Measurements from ENCODE around the gene ERLEC1. TPM values are rescaled to one million over a fixed set of nuclear protein-coding genes. Genes with fewer than 3 reads are reported as not detected.

Gene ERLEC1
- polyA plus RNA-seq, 2 of the 4 experiments (the other 2 are of a cell fraction), result 58.7 to 113 TPM

GRCh38 chr2:53842891-53843290, 56.0 kb downstream of the ERLEC1 start:
- DNase-seq (ENCODE audit: low read depth in 1 of 2, low spot score in 1 of 2), result no peak
- Histone ChIP-seq H3K4me2 (no peak overlapping the region), H3K4me1 (no peaks in the 10 kb centered on the region), H3K4me3 (no peak overlapping the region), H3K27ac (no peak overlapping the region), H3K9me3 (peaks cover 7% of the 10 kb centered on the region; the same call in 1 of the 3 replicates)
- ChIA-PET CTCF (interaction anchor here (0.6 kb wide), 1 partner anchor 294 kb away, joined by 4 read pairs; no protein-coding TSS in a partner anchor), POLR2A (no interaction called here)
- ATAC-seq, result no peak
- FAIRE-seq, result no peak
- no peak for TF ChIP-seq USF2 (IDR thresholded peaks at IDR 0.05)
- no peak for TF ChIP-seq RARB (CRISPR knock-in tag; IDR thresholded peaks at IDR 0.05)
- no peak for TF ChIP-seq RFX5 (IDR thresholded peaks at IDR 0.05)
- TF ChIP-seq E2F6 (IDR thresholded peaks at IDR 0.05; ENCODE audit: borderline replicate concordance, low read depth), result no peak
- no peak for TF ChIP-seq ELK1 (IDR thresholded peaks at IDR 0.05; ENCODE audit: low read depth, low read length)
- TF ChIP-seq RCOR1 (IDR thresholded peaks at IDR 0.05; ENCODE audit: low read depth, low read length), result no peak
- TF ChIP-seq MAX (IDR thresholded peaks at IDR 0.05), result no peak
- no peak for TF ChIP-seq ZFP36 (IDR thresholded peaks at IDR 0.05; ENCODE audit: borderline replicate concordance, partially characterized antibody)
- no peak for TF ChIP-seq CBX8 (IDR thresholded peaks at IDR 0.05)
- no peak for TF ChIP-seq EHMT2 (IDR thresholded peaks at IDR 0.05; ENCODE audit: low read depth)
- TF ChIP-seq FOXS1 (CRISPR knock-in tag; IDR thresholded peaks at IDR 0.05), result no peak
- TF ChIP-seq HEYL (CRISPR knock-in tag; IDR thresholded peaks at IDR 0.05), result no peak
- no peak for TF ChIP-seq PBX3 (IDR thresholded peaks at IDR 0.05)
- 53% methylated on average over 3 of the region's 3 CpGs for whole genome bisulfite sequencing (ENCODE audit: missing lambda C conversion rate)

- Histone ChIP-seq H3K9me3 (peaks cover 7% of the 10 kb centered on the region; the same call in 1 of the 3 replicates), H3K4me1 (no peaks in the 10 kb centered on the region), H3K4me2 (no peak overlapping the region), H3K27ac (no peak overlapping the region), H3K4me3 (no peak overlapping the region)
- ATAC-seq (no peak), FAIRE-seq (no peak), DNase-seq (ENCODE audit: low read depth in 1 of 2, low spot score in 1 of 2) (no peak)
- TF ChIP-seq GATA3 (IDR thresholded peaks at IDR 0.05; ENCODE audit: borderline replicate concordance) (no peak), HOXA7 (CRISPR knock-in tag; IDR thresholded peaks at IDR 0.05) (no peak), HMGXB4 (CRISPR knock-in tag; IDR thresholded peaks at IDR 0.05; ENCODE audit: borderline replicate concordance) (no peak), MAZ (IDR thresholded peaks at IDR 0.05; ENCODE audit: borderline replicate concordance, low read depth, low read length) (no peak), POLR2AphosphoS2 (conservative IDR thresholded peaks at IDR 0.05; ENCODE audit: low read length) (no peak), CEBPB (IDR thresholded peaks at IDR 0.05) (no peak), HDAC2 (IDR thresholded peaks at IDR 0.05) (no peak), SMC3 (IDR thresholded peaks at IDR 0.05) (no peak), REST (IDR thresholded peaks at IDR 0.05) (no peak), RARB (CRISPR knock-in tag; IDR thresholded peaks at IDR 0.05) (no peak)
- CTCF ChIA-PET, result no interaction called here
- 50% methylated on average over 2 of the region's 2 CpGs for WGBS (ENCODE audit: missing lambda C conversion rate)
- POLR2A ChIA-PET, result no interaction called here
Measured at GRCh38 chr2:53843595-53843994, 56.8 kb downstream of the ERLEC1 start.
